Measurements from ENCODE around the gene CACNA1A. TPM values are rescaled to one million over a fixed set of nuclear protein-coding genes. Genes with fewer than 3 reads are reported as not detected.

Gene CACNA1A
- total RNA-seq, 1 donor = 42.8 TPM

- H3K4me3 ChIP-seq (ENCODE audit: low read depth, low read length) = no peak overlapping the region
- TF ChIP-seq CTCF (IDR thresholded peaks at IDR 0.05; ENCODE audit: insufficient read depth, low read length) = no peak
- no peak for DNase-seq (ENCODE audit: low read depth)
Measured at GRCh38 chr19:13229246-13229645, 277.0 kb downstream of the CACNA1A start.

- no peak overlapping the region for H3K4me3 ChIP-seq (ENCODE audit: low read depth, low read length)
- TF ChIP-seq CTCF (IDR thresholded peaks at IDR 0.05; ENCODE audit: insufficient read depth, low read length) = peak; percentile 1
- no peak for DNase-seq (ENCODE audit: low read depth)
Measured at GRCh38 chr19:13228561-13228960, 277.7 kb downstream of the CACNA1A start.

GRCh38 chr19:13226983-13227382 is 279.3 kb downstream of the CACNA1A start:
- no peak for DNase-seq (ENCODE audit: low read depth)
- no peak overlapping the region for H3K4me3 ChIP-seq (ENCODE audit: low read depth, low read length)
- TF ChIP-seq CTCF (IDR thresholded peaks at IDR 0.05; ENCODE audit: insufficient read depth, low read length) = no peak

DNA sequence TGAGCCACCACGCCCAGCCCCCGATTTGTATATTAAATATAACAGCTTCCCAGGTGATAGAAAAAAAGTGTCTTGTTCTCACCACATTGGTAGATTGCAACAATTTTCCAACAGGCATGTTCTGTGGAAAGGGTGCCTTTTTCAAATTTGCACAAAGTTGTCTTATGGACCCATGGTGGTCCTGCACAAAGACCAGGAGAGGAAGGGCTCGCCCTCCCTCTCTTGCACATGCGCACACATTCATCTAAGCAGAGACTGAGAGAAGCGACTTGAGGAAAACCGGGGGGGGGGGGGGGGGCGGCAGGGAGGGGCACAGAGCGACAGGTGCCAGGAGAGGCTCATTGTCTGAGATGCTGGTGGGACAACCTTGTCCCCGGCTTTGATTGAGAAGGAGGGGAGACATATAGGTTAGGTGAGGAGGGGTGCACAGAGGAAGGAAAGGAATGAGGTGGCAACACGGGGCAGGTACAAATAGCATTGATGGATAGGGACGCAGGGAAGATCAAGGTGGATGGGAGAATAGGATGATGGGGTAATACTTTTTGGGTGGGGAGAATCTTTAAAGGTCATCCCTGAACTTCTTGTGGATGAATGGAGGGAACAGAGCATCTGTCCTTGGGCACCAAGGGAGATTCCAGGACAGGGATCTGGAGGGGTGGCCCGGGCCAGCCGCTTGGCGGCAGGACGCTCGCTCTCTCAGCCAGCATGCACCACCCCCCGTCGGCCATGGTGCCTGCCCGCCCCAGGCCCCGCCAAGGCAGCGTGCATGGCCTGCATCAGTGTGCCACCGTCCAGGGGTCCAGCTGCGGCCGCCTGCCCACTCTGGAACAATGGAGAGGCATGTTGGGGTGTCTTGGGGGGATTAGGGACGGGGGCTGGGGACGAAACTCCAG is 280.1 kb downstream of the CACNA1A start:
- H3K4me3 ChIP-seq (ENCODE audit: low read depth, low read length) = no peak overlapping the region
- TF ChIP-seq CTCF (IDR thresholded peaks at IDR 0.05; ENCODE audit: insufficient read depth, low read length) = no peak
- no peak for DNase-seq (ENCODE audit: low read depth)

DNA sequence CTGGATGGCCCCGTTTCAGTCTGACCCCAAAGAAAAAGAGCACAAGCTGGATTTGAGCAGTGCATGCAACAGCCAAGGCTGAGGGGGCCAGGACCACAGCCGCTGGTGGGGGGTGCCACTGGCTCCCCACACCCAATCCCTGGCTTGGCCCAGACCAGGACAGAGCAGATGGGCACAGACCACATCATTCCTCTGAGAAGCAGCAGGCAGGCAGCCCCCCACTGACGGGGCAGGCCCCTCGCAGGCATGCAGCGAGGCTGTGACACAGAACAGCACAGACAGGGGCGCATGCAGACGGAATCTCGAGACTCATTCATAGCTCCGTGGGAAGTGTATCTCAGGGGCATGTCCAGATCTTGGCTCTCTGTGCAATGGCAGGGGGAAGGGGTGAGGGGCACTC is 281.2 kb downstream of the CACNA1A start:
- no peak for TF ChIP-seq CTCF (IDR thresholded peaks at IDR 0.05; ENCODE audit: insufficient read depth, low read length)
- DNase-seq (ENCODE audit: low read depth) = no peak
- H3K4me3 ChIP-seq (ENCODE audit: low read depth, low read length) = no peak overlapping the region

DNA sequence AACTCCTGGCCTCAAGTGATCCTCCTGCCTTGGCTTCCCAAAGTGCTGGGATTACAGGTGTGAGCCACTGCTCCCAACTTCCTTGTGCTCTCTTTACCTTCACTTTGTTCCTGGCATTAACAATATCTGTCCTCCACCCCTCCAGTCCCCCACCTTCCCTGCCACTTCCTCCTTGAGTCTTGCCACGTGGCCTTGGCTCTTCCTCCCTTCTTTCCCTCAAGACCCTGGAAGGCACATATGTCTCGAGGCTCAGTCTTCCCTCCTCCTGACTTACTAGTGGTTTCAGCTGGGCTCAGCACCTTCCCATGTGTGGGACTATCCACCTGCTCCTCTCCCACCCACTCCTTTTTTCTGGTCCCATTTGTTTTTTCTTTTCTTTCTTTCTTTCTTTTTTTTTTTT is 285.4 kb downstream of the CACNA1A start:
- TF ChIP-seq CTCF (IDR thresholded peaks at IDR 0.05; ENCODE audit: insufficient read depth, low read length) = no peak
- no peak overlapping the region for H3K4me3 ChIP-seq (ENCODE audit: low read depth, low read length)
- DNase-seq (ENCODE audit: low read depth) = no peak

Data from fibroblast of the aortic adventitia (primary cell).